GM23248 (cell line): ENCODE results near the gene FRRS1L.

Experiments used
- EZH2 ChIP-seq: fragments of 200-600 bp; sonication (generic); IDR thresholded peaks from 2 replicates; pipeline ENCODE4 v1.6.1; 2018; ENCODE audit warnings: antibody characterized with exemption, mild to moderate bottlenecking; ENCODE audit not compliant: insufficient read depth, poor library complexity, severe bottlenecking
- EZH2phosphoT487 ChIP-seq: fragments of 200-600 bp; sonication (generic); IDR thresholded peaks from 2 replicates; pipeline ENCODE4 v1.6.1; 2018; ENCODE audit warnings: antibody characterized with exemption, moderate library complexity, mild to moderate bottlenecking, low read depth; ENCODE audit not compliant: insufficient read depth

DNA sequence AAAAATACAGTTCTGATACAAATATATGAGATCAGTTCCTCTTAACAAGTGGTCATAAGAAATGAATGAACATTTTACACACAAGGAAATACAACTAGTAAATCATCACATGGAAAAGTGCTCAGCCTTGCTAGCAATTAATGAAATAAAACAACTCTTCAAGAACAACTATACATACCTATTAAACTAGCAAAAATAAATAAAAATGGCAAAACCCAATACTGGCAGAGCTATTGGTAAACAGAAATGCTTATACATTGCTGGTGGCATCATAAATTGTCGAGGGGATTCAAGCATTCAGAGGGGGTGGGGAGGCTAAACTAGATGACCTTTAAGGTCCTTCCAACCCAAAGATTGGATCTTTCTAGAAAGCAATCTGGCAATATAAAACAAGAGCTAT, 5.9 kb upstream of the FRRS1L start:
- TF ChIP-seq EZH2phosphoT487 (no peak), EZH2 (no peak)
